Activated CD8-positive, alpha-beta memory T cell treated with anti-CD3 and anti-CD28 coated beads, Interleukin-2, amount 10 ng/mL, durations not matched to agents 7 days and 5 days (primary cell): ENCODE results near the gene CNTF. TPM values are rescaled to one million over a fixed set of nuclear protein-coding genes. Genes with fewer than 3 reads are reported as not detected.

Experiments
- ATAC-seq: fragments of 150-1000 bp; cut with Tn5 transposase; one replicate; pipeline ENCODE4 v1.10.0; 2021; ENCODE audit warnings: moderate library complexity
- CTCF ChIA-PET: fragments of 350-600 bp; sonication (Branson Sonifier 250); formaldehyde crosslinking; loops from one replicate; lab custom pipeline; 2021; ENCODE audit warnings: antibody characterized with exemption; lab: Charles Lee
- DNase-seq: peaks from one replicate; pipeline ENCODE4 v3.0.0-alpha.2; 2020
- H3K27ac Mint-ChIP-seq: one replicate; pipeline ENCODE4 v1.8.0; 2021; ENCODE audit warnings: mild to moderate bottlenecking, mixed read lengths
- H3K27me3 Mint-ChIP-seq: one replicate; pipeline ENCODE4 v1.8.0; 2021; ENCODE audit warnings: mixed read lengths
- H3K36me3 Mint-ChIP-seq: one replicate; pipeline ENCODE4 v1.8.0; 2021; ENCODE audit warnings: mild to moderate bottlenecking, mixed read lengths
- H3K4me1 Mint-ChIP-seq: one replicate; pipeline ENCODE4 v1.8.0; 2021; ENCODE audit warnings: mixed read lengths
- H3K4me3 Mint-ChIP-seq: one replicate; pipeline ENCODE4 v1.8.0; 2021; ENCODE audit warnings: mild to moderate bottlenecking, moderate library complexity, mixed read lengths
- H3K9me3 Mint-ChIP-seq: one replicate; pipeline ENCODE4 v1.8.0; 2022; ENCODE audit warnings: low read depth, mixed read lengths
- total RNA-seq, 2 experiments: library from RNA; stranded (reverse); gene quantifications; one replicate each; pipeline ENCODE4 v1.2.3, GENCODE V29; 2021

Gene CNTF
- total RNA-seq, 2 experiments from 2014 or later, result 3.4 to 3.5 TPM

DNA sequence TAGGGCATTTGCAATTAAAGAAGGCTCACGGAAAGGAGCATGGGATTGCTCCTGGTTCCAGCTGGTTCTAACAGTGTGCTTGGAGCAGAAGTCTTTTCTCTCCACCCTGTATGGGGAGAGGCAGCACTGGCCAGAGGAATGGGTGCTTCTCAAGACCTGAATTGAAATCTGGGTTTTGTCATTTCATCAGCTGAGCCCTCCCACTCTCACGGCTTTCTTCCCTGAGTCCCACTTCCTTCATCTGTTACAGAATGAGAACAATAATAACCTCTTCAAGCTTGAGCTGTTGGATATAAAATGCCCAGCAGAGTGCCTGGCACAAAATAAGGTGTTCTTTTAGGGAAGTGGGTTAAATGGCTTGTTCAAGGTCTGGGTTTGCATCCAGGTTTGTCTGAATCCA is 17.2 kb downstream of the CNTF start:
- no peaks in the 10 kb centered on the region for H3K9me3 Mint-ChIP-seq
- no peak for ATAC-seq
- no peak overlapping the region for H3K27ac Mint-ChIP-seq
- H3K4me3 Mint-ChIP-seq, result no peak overlapping the region
- H3K36me3 Mint-ChIP-seq, result peaks cover 2% of the 10 kb centered on the region
- CTCF ChIA-PET, result interaction anchor here (2.0 kb wide), 1 partner anchor 10 kb away, joined by 7 read pairs; no protein-coding TSS in a partner anchor
- peaks cover 7% of the 10 kb centered on the region for H3K4me1 Mint-ChIP-seq
- DNase-seq, result no peak
- H3K27me3 Mint-ChIP-seq, result no peaks in the 10 kb centered on the region

GRCh38 chr11:58640386-58641023 is 18.0 kb downstream of the CNTF start:
- Mint-ChIP-seq H3K36me3 (peaks cover 2% of the 10 kb centered on the region), H3K27ac (no peak overlapping the region), H3K9me3 (peaks cover 2% of the 10 kb centered on the region), H3K27me3 (peaks cover 2% of the 10 kb centered on the region), H3K4me3 (no peak overlapping the region), H3K4me1 (peaks cover 7% of the 10 kb centered on the region)
- ATAC-seq, result peak; percentile 36
- CTCF ChIA-PET, result interaction anchor here (2.0 kb wide), 1 partner anchor 11 kb away, joined by 7 read pairs; no protein-coding TSS in a partner anchor
- no peak for DNase-seq

- Mint-ChIP-seq H3K9me3 (peaks cover 2% of the 10 kb centered on the region), H3K36me3 (peaks cover 2% of the 10 kb centered on the region), H3K27ac (no peak overlapping the region), H3K4me1 (peaks cover 7% of the 10 kb centered on the region), H3K27me3 (peaks cover 2% of the 10 kb centered on the region), H3K4me3 (no peak overlapping the region)
- DNase-seq (no peak), ATAC-seq (no peak)
- CTCF ChIA-PET, result no interaction called here
Measured at GRCh38 chr11:58641341-58641740, 18.9 kb downstream of the CNTF start.

- H3K27me3 Mint-ChIP-seq, result peaks cover 2% of the 10 kb centered on the region
- H3K27ac Mint-ChIP-seq, result no peak overlapping the region
Measured at GRCh38 chr11:58641803-58642581, 19.5 kb downstream of the CNTF start.

DNA sequence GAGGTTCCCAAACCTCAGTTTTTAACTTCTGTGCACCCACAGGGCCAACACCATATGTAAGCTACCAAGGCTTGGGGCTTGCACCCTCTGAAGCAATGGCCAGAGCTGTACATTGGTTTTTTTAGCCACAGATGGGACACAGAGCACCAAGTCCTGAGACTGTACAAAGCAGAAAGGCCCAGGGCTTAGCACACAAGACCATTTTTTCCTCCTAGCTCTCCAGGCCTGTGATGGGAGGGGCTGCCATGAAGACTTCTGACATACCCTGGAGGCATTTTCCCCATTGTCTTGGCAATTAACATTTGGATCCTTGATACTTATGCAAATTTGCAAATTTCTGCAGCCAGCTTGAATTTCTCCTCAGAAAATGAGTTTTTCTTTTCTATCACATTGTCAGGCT is 23.4 kb downstream of the CNTF start:
- H3K36me3 Mint-ChIP-seq, result peaks cover 2% of the 10 kb centered on the region
- peaks cover 2% of the 10 kb centered on the region for H3K9me3 Mint-ChIP-seq
- DNase-seq (no peak), ATAC-seq (no peak)
- H3K4me1 Mint-ChIP-seq, result peaks cover 8% of the 10 kb centered on the region
- H3K27me3 Mint-ChIP-seq, result peaks cover 2% of the 10 kb centered on the region
- no peak overlapping the region for H3K27ac Mint-ChIP-seq
- CTCF ChIA-PET, result interaction anchor here (1.9 kb wide), 1 partner anchor 412 kb away, joined by 6 read pairs; no protein-coding TSS in a partner anchor
- no peak overlapping the region for H3K4me3 Mint-ChIP-seq

More at GRCh38 chr11:58641803-58642581, 19.5 kb downstream of the CNTF start:
- H3K36me3 Mint-ChIP-seq, result peaks cover 2% of the 10 kb centered on the region
- DNase-seq, result no peak
- no peak for ATAC-seq
- CTCF ChIA-PET, result no interaction called here
- no peak overlapping the region for H3K4me3 Mint-ChIP-seq
- peaks cover 2% of the 10 kb centered on the region for H3K9me3 Mint-ChIP-seq
- H3K4me1 Mint-ChIP-seq, result peaks cover 8% of the 10 kb centered on the region

DNA sequence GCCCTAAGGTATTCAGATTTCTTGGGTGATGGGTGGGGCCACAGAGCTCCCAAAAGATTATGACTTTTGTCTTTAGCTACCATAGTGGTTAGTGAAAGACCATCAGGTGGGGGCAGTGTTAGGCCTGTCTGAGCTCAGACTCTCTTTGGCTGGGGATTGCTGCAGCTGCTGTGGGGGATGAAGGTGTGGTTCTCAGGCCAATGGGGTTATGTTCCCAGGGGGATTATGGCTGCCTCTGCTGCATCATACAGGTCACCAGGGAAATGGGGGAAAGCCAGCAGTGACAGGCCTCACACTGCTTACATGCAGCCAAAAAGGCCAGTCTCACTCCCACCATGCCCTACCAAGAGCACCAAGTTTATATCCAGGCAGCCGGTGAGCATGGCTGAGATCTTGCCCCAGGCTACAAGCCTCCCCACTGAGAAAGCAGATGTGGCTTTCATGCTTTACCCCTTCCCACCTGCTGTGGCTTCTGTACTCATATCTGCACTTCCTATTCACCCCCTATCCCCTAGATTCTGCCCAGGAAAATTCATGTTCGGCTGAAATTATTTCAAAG is 24.8 kb downstream of the CNTF start:
- Mint-ChIP-seq H3K4me3 (no peak overlapping the region), H3K9me3 (peaks cover 2% of the 10 kb centered on the region), H3K27me3 (peaks cover 2% of the 10 kb centered on the region), H3K4me1 (peaks cover 8% of the 10 kb centered on the region), H3K36me3 (peaks cover 2% of the 10 kb centered on the region), H3K27ac (no peak overlapping the region)
- ATAC-seq (no peak), DNase-seq (no peak)
- CTCF ChIA-PET, result interaction anchor here (1.7 to 1.9 kb wide), 2 partner anchors 80 to 411 kb away, joined by 4 to 6 read pairs; no protein-coding TSS in a partner anchor

DNA sequence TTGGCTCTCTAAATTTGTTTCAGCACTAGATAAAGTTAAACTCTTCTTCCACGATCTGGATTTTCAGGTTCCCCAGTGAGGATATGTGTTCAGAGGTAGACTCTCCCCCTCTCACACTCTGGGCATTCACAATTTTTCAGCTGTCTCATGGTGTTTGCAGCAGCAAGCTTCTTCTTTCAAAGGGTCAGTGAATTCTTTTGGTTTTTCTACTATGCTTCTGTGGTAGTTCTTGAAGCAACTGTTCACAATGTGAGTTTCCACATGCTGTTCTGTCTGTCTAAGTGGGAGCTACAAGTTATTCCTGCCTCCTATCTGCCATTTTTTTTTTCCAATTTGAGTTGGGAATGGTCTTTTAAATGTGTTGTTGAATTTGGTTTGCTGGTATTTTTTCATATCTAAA is 25.4 kb downstream of the CNTF start:
- Mint-ChIP-seq H3K9me3 (peaks cover 2% of the 10 kb centered on the region), H3K4me3 (no peak overlapping the region), H3K27ac (no peak overlapping the region), H3K36me3 (peaks cover 2% of the 10 kb centered on the region), H3K4me1 (peaks cover 8% of the 10 kb centered on the region), H3K27me3 (peaks cover 2% of the 10 kb centered on the region)
- DNase-seq (no peak), ATAC-seq (no peak)
- CTCF ChIA-PET, result interaction anchor here (1.7 to 1.9 kb wide), 2 partner anchors 80 to 410 kb away, joined by 4 to 6 read pairs; no protein-coding TSS in a partner anchor

- DNase-seq, result no peak
- Mint-ChIP-seq H3K4me3 (no peak overlapping the region), H3K27ac (no peak overlapping the region), H3K4me1 (peaks cover 13% of the 10 kb centered on the region), H3K36me3 (no peaks in the 10 kb centered on the region), H3K27me3 (peaks cover 2% of the 10 kb centered on the region), H3K9me3 (peaks cover 2% of the 10 kb centered on the region)
- ATAC-seq, result no peak
- CTCF ChIA-PET, result no interaction called here
Measured at GRCh38 chr11:58649623-58650022, 27.2 kb downstream of the CNTF start.

GRCh38 chr11:58650496-58650895 is 28.0 kb downstream of the CNTF start:
- DNase-seq (no peak), ATAC-seq (no peak)
- CTCF ChIA-PET, result no interaction called here
- Mint-ChIP-seq H3K9me3 (no peaks in the 10 kb centered on the region), H3K27ac (no peak overlapping the region), H3K27me3 (no peaks in the 10 kb centered on the region), H3K4me1 (peaks cover 13% of the 10 kb centered on the region), H3K36me3 (no peaks in the 10 kb centered on the region), H3K4me3 (no peak overlapping the region)

DNA sequence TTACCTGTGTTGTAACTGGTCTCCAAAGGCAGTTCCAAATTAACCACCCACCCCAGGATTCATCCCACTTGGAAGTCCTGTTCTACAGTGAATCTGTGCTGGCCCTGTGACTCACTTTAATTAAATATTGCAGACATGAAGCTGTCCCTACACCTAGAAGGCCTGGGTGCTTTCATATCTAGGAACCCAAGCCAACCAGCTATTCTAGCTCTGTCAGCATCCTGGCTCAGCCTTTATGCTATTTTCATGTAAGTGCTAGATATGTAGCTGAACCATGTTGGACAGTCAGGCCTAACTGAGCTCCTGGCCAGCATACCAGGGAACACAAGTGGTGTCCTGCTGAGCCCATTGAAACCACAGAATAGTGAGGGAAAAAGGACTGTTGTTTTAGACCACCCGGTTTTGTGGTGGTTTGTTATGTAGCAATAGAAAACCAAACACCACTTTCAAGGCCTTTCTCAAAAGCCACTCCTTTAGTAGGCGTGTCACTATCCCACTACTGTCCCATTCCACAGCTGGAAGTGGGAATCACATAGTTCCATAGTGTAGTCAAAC is 30.3 kb downstream of the CNTF start:
- ATAC-seq, result no peak
- no peak overlapping the region for H3K4me3 Mint-ChIP-seq
- DNase-seq, result no peak
- H3K27ac Mint-ChIP-seq, result no peak overlapping the region
- H3K27me3 Mint-ChIP-seq, result no peaks in the 10 kb centered on the region
- peaks cover 6% of the 10 kb centered on the region for H3K4me1 Mint-ChIP-seq
- no peaks in the 10 kb centered on the region for H3K9me3 Mint-ChIP-seq
- H3K36me3 Mint-ChIP-seq, result no peaks in the 10 kb centered on the region
- CTCF ChIA-PET, result interaction anchor here (0.8 to 1.8 kb wide), 10 partner anchors 16 to 506 kb away, joined by 3 to 5 read pairs (median 4); no protein-coding TSS in a partner anchor

- ATAC-seq (peak; percentile 98), DNase-seq (peak; percentile 82)
- Mint-ChIP-seq H3K36me3 (no peaks in the 10 kb centered on the region), H3K4me3 (no peak overlapping the region), H3K27ac (no peak overlapping the region), H3K4me1 (peaks cover 5% of the 10 kb centered on the region), H3K9me3 (no peaks in the 10 kb centered on the region), H3K27me3 (no peaks in the 10 kb centered on the region)
- CTCF ChIA-PET, result interaction anchor here (0.6 to 1.8 kb wide), 3 partner anchors 101 to 504 kb away, joined by 3 to 7 read pairs (median 7); no protein-coding TSS in a partner anchor
Measured at GRCh38 chr11:58654079-58654907, 31.8 kb downstream of the CNTF start.

GRCh38 chr11:58654908-58655296 is 32.4 kb downstream of the CNTF start:
- ATAC-seq, result no peak
- H3K4me1 Mint-ChIP-seq, result peaks cover 5% of the 10 kb centered on the region
- no peaks in the 10 kb centered on the region for H3K9me3 Mint-ChIP-seq
- CTCF ChIA-PET, result interaction anchor here (1.8 kb wide), 2 partner anchors 481 to 503 kb away, joined by 7 read pairs; no protein-coding TSS in a partner anchor
- no peaks in the 10 kb centered on the region for H3K36me3 Mint-ChIP-seq
- H3K27me3 Mint-ChIP-seq, result no peaks in the 10 kb centered on the region
- no peak for DNase-seq
- no peak overlapping the region for H3K4me3 Mint-ChIP-seq
- H3K27ac Mint-ChIP-seq, result no peak overlapping the region
